VCaP (cell line): ENCODE measurements around the gene PSMG3.

Experiments used
- H3K27ac ChIP-seq: fragments of 450-650 bp; 2 replicates; pipeline ENCODE4 v1.5.1; 2017
- TF ChIP-seq, protein P1 (sequence below): fragments of 450-650 bp; conservative IDR thresholded peaks from 2 replicates; pipeline ENCODE4 v1.5.1; 2017; ENCODE audit warnings: mild to moderate bottlenecking, moderate library complexity

The PSMG3 gene

DNA sequence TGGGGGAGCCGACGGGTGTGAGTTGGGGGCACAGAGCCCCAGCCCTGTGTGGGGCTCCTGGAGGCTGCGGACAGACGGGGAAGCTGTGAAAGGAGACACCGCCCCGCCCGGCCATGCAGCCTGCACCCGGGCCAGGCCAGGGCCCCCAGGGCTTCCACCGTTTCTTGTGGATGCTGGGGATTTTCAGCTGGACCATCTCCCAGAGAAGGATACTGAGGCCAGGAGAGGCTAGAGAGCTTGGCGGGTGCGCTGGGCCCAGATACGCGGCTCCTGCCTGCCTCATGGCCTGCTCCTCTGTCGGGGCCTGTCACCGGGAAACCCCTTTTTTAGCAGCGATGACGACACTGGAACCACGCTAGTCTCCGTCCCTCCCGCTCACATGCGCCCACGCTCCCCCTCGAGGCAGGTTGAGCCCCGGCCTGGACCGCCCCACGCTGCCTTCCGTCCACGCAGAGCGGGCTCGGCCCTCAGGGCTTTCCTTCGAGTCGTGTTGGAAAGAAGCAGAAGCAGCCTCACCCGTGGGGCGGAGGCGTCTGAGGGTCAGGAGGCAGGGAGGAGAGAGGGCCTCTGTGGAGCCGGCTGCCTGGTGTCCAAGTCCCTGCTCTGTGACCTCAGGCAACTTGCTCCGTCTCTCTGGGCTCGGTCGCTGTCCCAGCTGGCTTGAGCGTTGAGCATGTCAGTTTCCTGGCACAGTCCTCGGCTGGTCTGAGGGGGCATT is 25.5 kb downstream of the PSMG3 start:
- TF ChIP-seq, protein P1, sequence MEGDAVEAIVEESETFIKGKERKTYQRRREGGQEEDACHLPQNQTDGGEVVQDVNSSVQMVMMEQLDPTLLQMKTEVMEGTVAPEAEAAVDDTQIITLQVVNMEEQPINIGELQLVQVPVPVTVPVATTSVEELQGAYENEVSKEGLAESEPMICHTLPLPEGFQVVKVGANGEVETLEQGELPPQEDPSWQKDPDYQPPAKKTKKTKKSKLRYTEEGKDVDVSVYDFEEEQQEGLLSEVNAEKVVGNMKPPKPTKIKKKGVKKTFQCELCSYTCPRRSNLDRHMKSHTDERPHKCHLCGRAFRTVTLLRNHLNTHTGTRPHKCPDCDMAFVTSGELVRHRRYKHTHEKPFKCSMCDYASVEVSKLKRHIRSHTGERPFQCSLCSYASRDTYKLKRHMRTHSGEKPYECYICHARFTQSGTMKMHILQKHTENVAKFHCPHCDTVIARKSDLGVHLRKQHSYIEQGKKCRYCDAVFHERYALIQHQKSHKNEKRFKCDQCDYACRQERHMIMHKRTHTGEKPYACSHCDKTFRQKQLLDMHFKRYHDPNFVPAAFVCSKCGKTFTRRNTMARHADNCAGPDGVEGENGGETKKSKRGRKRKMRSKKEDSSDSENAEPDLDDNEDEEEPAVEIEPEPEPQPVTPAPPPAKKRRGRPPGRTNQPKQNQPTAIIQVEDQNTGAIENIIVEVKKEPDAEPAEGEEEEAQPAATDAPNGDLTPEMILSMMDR = no peak
- H3K27ac ChIP-seq = no peak overlapping the region

DNA sequence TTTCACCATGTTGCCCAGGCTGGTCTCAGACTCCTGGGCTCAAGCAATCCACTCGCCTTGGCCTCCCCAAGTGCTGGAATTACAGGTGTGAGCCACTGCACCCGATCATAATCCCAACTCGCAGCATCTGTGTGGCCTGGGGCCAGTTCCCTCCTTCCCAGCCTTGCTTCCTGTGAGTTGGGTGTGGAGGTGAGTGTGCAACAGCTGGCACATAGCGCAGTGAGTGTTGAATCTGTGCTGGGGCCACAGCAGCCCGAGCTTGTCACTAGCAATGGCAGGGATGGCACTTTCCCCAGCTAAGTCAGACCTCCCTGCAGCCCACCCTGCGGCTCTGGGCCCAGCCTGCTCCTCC is 26.0 kb downstream of the PSMG3 start:
- no peak overlapping the region for H3K27ac ChIP-seq
- TF ChIP-seq, protein P1 = no peak

DNA sequence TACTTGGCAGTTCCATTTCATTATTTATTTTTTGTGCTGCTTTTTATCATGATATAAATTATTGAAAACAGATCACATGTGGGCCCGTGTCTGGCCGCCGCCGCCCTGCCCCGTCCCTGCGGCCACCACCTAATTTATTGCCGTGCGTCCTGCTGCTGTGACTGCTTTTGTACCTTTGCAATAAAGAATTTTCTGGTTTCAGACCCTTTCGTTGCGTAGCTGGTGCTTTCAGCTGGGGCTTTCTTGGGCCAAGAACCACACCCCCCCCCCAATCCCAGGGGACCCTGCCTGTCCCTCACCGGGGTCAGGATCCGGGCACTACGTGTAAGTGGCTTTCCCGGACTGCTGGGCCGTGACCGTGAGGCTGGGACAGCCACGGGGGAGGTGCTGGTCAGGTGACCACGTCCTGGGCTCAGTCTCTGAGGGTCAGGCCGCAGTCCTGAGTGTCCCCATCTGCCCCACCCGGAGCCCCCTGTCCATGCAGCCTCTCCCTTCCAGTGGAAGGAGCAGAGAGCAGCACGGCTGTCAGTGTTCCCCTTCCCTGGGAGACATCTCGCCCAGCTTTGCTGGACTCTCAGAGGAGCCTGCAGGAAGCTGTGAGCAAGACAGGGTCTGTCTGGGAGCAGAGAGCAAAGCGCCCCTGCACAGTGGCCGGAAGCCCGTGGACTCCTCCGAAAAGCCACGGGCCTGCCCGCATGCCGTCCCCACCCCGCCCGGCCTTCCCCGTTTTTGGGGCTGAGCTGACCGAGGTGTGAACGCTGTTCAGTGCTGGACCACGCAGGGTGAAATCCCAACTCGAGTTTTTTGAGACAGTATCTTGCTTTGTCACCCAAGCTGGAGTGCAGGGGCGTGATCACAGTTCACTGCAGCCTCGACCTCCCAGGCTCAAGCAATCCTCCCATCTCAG is 26.7 kb downstream of the PSMG3 start:
- TF ChIP-seq, protein P1 = no peak
- H3K27ac ChIP-seq = no peak overlapping the region

DNA sequence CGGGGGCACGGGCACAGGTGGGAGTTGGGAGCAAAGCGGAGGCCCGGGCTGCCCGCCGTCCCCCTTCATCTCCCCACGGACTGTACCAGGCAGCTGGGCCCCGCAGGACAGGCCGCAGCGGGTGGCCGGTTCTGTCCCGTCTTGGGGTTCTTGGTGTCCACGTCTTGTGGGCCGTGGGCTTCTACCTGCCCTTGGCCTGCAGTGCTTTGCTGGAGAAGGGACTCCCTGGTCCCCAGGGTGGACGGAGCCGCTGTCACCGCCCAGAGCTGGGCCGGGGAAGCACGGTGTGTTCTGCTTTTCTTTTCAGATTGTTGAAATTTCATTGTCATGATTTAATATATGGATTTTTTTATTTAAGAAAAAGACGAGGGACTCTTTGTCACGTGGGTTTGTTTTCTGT is 27.5 kb downstream of the PSMG3 start:
- TF ChIP-seq, protein P1 = no peak
- H3K27ac ChIP-seq = no peak overlapping the region

DNA sequence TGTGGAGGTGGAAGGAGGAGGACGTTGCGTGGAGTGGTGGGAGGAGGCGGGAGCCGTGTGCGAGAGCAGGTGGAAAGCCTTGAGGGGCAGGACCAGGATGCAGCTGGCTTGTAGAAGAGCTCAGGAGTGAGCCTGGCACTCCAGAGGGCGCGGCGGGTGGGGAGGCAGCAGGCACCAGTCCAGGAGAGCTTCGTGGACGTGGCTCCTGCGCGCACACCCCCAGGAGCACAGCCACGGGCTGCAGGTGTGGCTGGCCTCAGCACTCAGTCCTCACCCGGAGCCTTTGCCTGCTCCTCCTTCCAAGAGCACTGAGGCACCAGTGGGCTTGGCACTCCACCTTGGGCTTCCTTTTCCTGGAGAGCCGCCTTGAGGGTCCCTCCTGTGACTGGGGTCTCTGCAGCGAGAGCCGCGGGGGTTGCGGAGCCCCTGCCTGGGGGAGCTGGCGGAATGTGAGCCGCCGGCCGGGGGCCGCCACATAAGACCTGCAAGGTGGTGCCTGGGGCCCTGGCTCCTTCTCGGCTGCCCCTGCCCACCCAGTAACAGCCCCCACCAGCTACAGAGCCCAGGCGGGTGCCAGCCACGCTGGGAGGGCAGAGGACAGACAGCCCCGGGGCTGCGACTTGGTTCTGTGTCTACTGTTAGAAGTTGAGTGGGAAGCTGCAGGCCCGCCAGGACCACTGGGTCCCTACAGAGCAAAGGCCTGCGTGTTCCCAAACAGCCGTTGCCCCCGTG is 28.2 kb downstream of the PSMG3 start:
- TF ChIP-seq, protein P1 = no peak
- no peak overlapping the region for H3K27ac ChIP-seq

DNA sequence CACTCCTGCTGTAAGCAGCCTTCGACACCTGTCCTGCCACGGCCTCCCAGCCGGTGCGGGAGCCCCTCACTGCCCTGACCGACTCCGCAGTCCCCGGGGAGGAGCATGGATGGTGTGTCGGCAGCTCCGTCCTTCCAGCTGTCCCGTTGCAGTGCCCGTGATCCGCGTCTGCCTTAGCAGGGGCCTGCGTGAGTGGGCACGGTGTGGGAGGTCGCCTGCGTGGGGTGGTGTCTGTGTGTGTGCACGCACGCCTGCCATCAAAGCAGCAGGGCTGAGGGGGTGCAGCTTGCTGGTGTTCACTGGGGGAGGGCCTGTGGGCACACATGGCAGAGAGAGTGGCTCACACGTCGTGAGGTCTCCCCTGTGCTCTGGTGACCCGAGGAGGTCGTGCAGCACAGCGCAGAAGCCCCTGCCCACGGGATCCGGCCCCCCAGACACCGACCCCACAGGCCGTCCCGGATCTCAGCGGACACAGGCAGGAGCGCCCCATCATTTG is 29.0 kb downstream of the PSMG3 start:
- TF ChIP-seq, protein P1 = no peak
- no peak overlapping the region for H3K27ac ChIP-seq
